HepG2 (cell line): ENCODE measurements around the gene ABCB8. TPM values are rescaled to one million over a fixed set of nuclear protein-coding genes. Genes with fewer than 3 reads are reported as not detected.
A peak's percentile ranks its signal among the peaks of the same experiment; 100 is the strongest.

Experiments used
- ARID4A ChIP-seq: sonication (generic); formaldehyde crosslinking; IDR thresholded peaks from 2 replicates; pipeline ENCODE4 v1.5.0; 2020; ENCODE audit warnings: mild to moderate bottlenecking, missing genetic modification reagents, borderline replicate concordance
- HMG20A ChIP-seq: IDR thresholded peaks from 2 replicates; pipeline ENCODE4 v1.6.1; 2016; ENCODE audit warnings: borderline replicate concordance
- TFDP1 ChIP-seq: IDR thresholded peaks from 2 replicates; pipeline ENCODE4 v1.6.1; 2016; ENCODE audit warnings: missing compliant biosample characterization, missing genetic modification reagents, borderline replicate concordance
- polyA plus RNA-seq, 8 experiments: library from polyadenylated mRNA; depleted of rRNA in 3 of 8; stranded (reverse) in 7 of 8; unstranded in 1 of 8; fragments of >200 nt; fragmentation: Illumina TruSeq in 4 of 8; extraction: Trizol in 4 of 8; gene quantifications; 2 replicates each; pipeline versions ENCODE4 v1.2.1 to v1.2.3, GENCODE V29; 2011 to 2016; ENCODE audit warnings: low read depth in 4 of 8, missing spikeins in 1 of 8, mixed read lengths in 1 of 8; ENCODE audit not compliant: insufficient read depth in 1 of 8
- total RNA-seq, 5 experiments: library from RNA; depleted of rRNA; stranded (reverse); fragments of >200 nt; fragmentation: Illumina TruSeq; extraction: Trizol; gene quantifications; 2 replicates each; pipeline ENCODE4 v1.2.3, GENCODE V29; 2016; ENCODE audit warnings: low read depth in 1 of 5

Gene ABCB8
- total and polyA plus RNA-seq, 2 of the 13 experiments (the other 11 are each of a cell fraction or from before 2014, with no cell fraction given), result 6.6 to 16.7 TPM

DNA sequence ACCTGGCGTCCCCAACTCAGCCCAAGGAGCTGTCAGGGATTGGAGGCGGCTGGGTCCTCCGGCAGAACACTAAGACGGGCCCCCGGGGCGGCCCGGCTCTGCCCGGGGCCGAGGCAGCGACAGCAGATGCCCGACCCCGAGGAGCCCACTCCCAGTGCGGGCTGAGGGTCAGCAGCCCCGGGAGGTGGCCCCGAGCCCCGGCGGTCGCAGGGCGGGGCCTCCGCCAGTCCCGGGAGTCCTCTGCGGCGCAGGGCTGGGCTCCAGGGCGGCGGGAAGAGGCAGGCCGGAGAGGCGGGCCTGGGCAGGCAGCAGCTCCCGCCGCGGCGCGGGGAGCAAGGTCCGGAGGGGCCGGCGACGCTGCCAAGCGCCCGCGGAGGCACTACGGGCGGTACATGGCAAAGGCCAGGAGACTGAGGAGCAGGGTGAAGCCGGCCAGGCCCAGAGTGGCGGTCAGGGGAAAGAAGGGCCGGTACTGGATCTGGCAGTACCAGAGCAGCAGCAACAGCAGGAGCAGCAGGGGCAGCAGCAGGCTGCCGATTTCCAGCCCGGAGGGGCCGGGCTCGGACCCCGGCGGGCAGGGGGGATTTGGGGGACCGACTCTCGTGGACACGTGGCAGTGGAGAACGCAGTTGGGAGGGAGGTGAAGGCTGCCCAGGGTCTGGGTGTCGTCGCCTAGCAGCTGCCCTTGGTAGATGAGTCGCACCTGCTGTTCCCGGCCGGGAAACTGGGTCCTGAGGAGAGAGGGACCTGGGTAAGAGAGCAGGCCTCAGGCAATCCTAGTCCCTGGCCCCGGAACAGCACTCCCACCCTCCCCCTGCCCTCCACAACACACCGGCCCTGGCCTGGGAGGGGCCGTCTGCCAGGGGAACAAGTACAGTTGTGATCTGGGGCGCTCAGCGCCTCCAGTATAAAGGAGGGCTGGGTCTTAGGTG, 53.2 kb downstream of the ABCB8 start (continued):
- TF ChIP-seq ARID4A (CRISPR knock-in tag) (no peak), TFDP1 (CRISPR knock-in tag) (0 out of 2 replicates have a peak, but pooled peaks have one; percentile 14), HMG20A (CRISPR knock-in tag) (no peak)
